ENCODE data around the gene CYYR1.

DNA sequence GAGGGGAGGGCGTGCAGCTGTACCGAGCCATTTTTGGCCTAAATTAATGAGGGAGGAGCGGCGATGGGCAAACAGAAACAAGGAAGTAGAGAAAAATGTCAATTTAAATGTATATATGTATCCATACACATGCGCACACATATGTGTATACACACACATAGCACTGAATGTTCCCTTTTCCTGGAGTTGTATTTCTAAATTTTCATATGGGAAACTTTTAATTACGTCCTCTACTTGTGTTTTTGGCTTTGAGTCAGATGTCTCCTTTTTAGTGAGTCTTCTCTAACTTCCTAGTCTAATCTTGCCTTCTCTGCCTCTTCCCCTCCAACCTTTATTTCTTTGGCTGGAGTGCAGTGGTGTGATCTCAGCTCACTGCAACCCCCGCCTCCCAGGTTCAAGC, 15.4 kb upstream of the CYYR1 start:
- TF ChIP-seq CTCF (conservative IDR thresholded peaks at IDR 0.05; ENCODE audit: low read depth, low read length) (no peak), EZH2 (IDR thresholded peaks at IDR 0.05; ENCODE audit: low read length, unreplicated experiment) (no peak), EZH2phosphoT487 (IDR thresholded peaks at IDR 0.05; ENCODE audit: borderline replicate concordance, low read length) (no peak)
